Brain microvascular endothelial cell (primary cell): Measurements from ENCODE around the gene TTLL1.
"Not testable (repeated sequence)": the region's sequence is repeated elsewhere in the genome, so short reads cannot be mapped to it uniquely, and the experiment has no call there.

ENCODE experiments used
- DNase-seq: peaks from one replicate; pipeline ENCODE4 v3.0.0-alpha.2; 2020
- H3K27ac ChIP-seq: fragments of 250-450 bp; sonication (Bioruptor Pico); 2 replicates; pipeline ENCODE4 v1.5.1; 2020; ENCODE audit warnings: mild to moderate bottlenecking, moderate library complexity
- H3K27me3 ChIP-seq: fragments of 250-450 bp; sonication (Bioruptor Pico); replicated peaks from 2 replicates; pipeline ENCODE4 v1.5.1; 2020; ENCODE audit warnings: mild to moderate bottlenecking
- H3K36me3 ChIP-seq: fragments of 250-450 bp; sonication (Bioruptor Pico); replicated peaks from 2 replicates; pipeline ENCODE4 v1.5.1; 2020; ENCODE audit warnings: mild to moderate bottlenecking
- H3K4me3 ChIP-seq: 2 replicates; pipeline ENCODE4 v1.5.1; 2011; ENCODE audit warnings: low read depth, mild to moderate bottlenecking, control low read depth, low read length, moderate library complexity
- in situ Hi-C: cut with HindIII; loops from 2 replicates; pipeline ENCODE4 v1.10.0; 2017; ENCODE audit warnings: low sequenced_read_pairs, low pct_ligation_motif_present
- TF ChIP-seq, protein P1 (sequence below): IDR thresholded peaks from 2 replicates; pipeline ENCODE4 v1.5.1; 2011; ENCODE audit warnings: low read depth, mild to moderate bottlenecking, moderate library complexity, low read length, control low read depth, inconsistent platforms; ENCODE audit errors: missing control alignments

TTLL1 gene

DNA sequence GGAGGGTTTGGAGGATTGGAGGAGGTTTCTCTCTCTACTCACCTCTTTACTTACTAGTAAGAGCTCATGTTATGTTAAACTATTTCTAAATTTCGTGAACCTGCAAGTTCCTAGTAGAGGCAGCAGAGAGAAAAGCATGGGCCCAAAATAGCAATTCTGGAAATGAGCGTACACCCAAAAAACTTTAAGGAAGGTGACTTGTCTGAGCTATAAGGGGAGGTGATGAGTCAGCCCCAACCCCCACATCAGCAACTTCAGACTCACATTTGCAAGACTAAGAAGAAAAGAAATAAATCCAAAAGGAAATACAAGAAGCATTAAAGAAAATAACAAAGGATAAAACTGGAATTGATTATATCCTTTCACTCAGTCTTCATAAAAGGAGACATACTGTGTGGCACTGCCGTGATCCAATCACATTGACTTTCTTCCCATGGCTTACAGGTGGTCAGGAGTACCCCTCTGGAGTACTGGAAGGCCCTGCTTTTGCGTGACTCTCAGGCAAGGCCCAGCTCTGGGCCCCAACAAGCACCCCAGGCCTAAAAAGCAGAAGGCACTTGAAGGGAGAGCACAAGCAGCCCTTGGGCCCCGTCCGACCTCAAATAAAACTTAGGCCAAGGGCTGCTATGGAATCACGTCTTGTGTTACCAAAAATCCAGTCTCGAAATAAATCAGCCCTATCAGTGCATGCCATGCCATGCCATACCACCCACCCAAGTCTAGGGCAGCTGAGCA is 88.6 kb downstream of the TTLL1 start:
- TF ChIP-seq, protein P1, sequence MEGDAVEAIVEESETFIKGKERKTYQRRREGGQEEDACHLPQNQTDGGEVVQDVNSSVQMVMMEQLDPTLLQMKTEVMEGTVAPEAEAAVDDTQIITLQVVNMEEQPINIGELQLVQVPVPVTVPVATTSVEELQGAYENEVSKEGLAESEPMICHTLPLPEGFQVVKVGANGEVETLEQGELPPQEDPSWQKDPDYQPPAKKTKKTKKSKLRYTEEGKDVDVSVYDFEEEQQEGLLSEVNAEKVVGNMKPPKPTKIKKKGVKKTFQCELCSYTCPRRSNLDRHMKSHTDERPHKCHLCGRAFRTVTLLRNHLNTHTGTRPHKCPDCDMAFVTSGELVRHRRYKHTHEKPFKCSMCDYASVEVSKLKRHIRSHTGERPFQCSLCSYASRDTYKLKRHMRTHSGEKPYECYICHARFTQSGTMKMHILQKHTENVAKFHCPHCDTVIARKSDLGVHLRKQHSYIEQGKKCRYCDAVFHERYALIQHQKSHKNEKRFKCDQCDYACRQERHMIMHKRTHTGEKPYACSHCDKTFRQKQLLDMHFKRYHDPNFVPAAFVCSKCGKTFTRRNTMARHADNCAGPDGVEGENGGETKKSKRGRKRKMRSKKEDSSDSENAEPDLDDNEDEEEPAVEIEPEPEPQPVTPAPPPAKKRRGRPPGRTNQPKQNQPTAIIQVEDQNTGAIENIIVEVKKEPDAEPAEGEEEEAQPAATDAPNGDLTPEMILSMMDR, result no peak
- no peaks in the 10 kb centered on the region for H3K27me3 ChIP-seq
- no peak overlapping the region for H3K4me3 ChIP-seq
- H3K27ac ChIP-seq, result peak overlapping the region; percentile 71
- DNase-seq, result no peak
- in situ Hi-C loops, result no loop called here
- H3K36me3 ChIP-seq, result no peaks in the 10 kb centered on the region

DNA sequence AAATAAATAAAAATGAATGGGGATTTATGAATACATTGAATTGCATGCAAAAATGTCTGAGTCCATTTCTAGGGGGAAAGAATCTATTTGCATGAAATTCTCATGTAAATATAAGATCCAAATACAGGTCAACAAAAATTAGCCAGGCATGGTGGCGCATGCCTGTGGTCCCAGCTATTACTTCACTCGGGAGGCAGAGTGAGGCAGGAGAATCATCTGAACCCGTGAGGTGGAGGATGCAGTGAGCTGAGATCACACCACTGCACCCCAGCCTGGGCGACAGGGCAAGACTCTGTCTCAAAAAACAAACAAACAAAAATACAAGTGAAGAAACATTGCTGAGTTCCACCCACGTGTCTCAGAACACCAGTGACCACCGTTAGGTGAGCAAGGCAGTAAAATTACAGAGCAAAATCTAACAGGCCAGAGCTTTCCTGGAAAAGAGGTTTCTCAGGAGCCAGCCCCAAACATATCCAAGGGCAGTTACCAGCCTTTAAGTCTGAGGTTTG is 91.6 kb downstream of the TTLL1 start:
- TF ChIP-seq, protein P1, result no peak
- Histone ChIP-seq H3K27me3 (no peaks in the 10 kb centered on the region), H3K36me3 (no peaks in the 10 kb centered on the region), H3K27ac (peak overlapping the region; percentile 30), H3K4me3 (no peak overlapping the region)
- no peak for DNase-seq
- in situ Hi-C loops, result no loop called here

DNA sequence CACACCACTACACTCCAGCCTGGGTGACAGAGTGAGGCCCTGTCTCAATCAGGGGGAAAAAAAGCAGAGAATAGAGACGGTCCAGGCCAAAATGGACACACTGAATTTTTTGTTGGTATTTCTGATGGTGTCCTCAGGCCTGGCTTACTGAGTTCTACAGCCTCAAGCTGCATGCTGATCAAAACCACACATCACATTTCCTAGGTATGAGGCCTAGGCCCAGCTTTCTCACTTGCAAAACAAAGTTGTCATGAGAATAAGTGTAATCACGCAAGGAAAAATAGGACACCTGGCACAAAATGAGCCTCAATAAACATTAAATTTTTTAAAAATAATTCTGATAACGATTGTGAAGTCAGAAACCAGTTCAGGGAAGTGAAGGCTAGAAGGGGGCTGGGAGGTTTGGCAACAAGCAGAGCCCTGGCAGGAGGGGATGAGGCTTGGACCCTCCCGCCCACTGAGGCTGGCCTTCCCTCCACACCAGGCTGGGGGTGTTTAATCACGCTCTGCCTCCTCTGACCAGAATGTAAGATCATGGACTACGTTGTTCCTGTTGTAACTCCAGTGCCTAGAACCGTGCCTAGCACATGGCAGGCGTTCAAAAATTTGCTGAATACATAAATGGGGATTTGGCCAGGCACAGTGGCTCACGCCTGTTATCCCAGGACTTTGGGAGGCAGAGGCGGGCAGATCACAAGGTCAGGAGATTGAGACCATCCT is 92.4 kb downstream of the TTLL1 start:
- H3K27ac ChIP-seq, result no peak overlapping the region
- no peak for DNase-seq
- in situ Hi-C loops, result no loop called here

DNA sequence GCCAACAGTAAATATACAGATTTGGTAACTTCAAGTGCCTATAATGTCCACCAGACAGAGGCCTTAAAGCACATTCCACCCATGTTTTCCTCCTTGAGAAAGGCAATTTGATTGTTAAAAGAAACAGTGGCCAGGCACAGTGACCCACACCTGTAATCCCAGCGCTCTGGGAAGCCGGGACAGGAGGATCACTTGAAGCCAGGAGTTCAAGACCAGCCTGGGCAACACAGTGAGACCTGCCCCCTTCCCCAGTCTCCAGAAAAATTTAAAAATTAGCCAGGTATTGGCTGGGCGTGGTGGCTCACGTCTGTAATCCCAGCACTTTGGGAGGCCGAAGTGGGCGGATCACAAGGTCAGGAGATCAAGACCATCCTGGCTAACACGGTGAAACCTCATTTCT is 93.5 kb downstream of the TTLL1 start:
- H3K27me3 ChIP-seq, H3K4me3 ChIP-seq, H3K36me3 ChIP-seq, in situ Hi-C loops, DNase-seq: not testable (repeated sequence)
- H3K27ac ChIP-seq, result peak overlapping the region; percentile 86

More for the DNA sequence above, 92.4 kb downstream of the TTLL1 start:
- Histone ChIP-seq H3K4me3 (no peak overlapping the region), H3K36me3 (no peaks in the 10 kb centered on the region), H3K27me3 (no peaks in the 10 kb centered on the region)
- TF ChIP-seq, protein P1, result no peak

DNA sequence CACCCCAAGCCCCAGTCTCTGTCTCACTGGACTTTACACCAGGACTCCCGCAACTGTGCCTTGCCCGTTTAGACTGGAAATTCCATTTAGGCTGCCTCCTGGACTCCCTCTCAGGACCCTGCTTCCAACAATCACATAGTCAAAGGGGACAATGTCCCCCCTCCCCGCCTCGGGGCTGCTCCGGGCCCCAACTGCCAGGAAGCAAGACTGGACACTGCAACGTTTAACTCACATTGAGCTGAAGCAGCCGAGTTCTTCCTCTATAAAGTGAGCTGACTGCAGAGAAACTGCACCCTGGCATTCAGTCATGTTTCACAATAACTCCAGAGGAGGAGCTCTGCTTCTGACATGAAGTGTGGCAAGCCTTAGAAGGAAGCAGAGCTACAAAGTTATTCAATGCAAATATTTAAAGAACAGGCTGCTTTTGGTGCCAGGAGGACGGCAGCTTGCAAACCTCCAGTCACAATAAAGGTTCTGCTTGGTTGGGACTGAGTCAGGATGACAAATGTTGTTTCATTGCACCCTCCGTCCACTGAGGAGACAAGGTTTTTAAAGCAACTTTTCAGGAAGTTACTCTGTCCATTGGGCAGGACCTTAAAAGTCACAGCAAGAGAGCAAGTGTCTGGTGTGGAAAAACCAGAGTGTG is 94.2 kb downstream of the TTLL1 start:
- no peaks in the 10 kb centered on the region for H3K27me3 ChIP-seq
- H3K27ac ChIP-seq, result peak overlapping the region; percentile 86
- in situ Hi-C loops, result no loop called here
- peak; percentile 83 for DNase-seq
- TF ChIP-seq, protein P1, result no peak
- peak overlapping the region; percentile 40 for H3K4me3 ChIP-seq
- H3K36me3 ChIP-seq, result no peaks in the 10 kb centered on the region

DNA sequence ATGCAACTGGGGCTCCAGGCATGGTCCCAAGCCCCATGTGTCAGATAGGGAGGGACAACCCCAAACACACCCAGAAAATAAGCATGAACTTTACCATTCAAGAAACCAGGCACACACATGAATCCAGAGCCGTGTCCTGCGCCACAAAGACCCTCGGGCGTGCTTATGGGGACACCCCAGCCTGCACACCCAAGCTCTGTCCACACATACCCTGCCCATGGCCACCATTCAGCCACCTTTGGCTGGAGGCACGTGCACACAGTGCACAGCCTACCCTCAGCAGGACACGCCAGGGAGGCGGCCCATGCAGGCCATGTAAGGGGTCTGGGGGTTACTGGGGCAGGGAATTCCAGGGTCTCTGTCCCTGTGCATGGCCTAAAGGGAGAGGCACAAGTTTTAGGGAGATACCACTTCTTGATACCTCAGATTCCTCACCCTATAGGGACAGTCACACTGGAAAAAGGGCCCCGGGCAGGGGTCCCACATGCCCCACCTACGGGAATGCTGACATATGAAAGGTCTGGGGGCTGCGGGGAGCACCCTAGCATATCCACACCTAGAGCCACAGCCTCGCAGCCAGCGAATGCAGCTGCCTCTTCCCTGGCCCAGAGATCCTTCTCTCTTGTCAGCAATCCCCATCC is 94.8 kb downstream of the TTLL1 start:
- in situ Hi-C loops, result no loop called here
- H3K27ac ChIP-seq, result peak overlapping the region; percentile 86
- H3K27me3 ChIP-seq, result no peaks in the 10 kb centered on the region
- TF ChIP-seq, protein P1, result no peak
- H3K4me3 ChIP-seq, result peak overlapping the region; percentile 40
- H3K36me3 ChIP-seq, result no peaks in the 10 kb centered on the region
- DNase-seq, result no peak
